H1 (cell line): Measurements from ENCODE around the gene USP16. TPM values are rescaled to one million over a fixed set of nuclear protein-coding genes. Genes with fewer than 3 reads are reported as not detected.

ENCODE experiments used
- CTCF ChIA-PET: fragments of 300-600 bp; sonication (Branson Sonifier 250); formaldehyde crosslinking; loops from one replicate; lab custom pipeline; 2021; ENCODE audit not compliant: partially characterized antibody; lab: Charles Lee
- POLR2A ChIA-PET: fragments of 300-600 bp; sonication (Branson Sonifier 250); formaldehyde crosslinking; loops from one replicate; lab custom pipeline; 2021; ENCODE audit warnings: inconsistent platforms; ENCODE audit not compliant: partially characterized antibody; lab: Charles Lee
- DNase-seq, 2 experiments: peaks; one replicate each; pipeline versions ENCODE4 v3.0.0 to v3.0.0-alpha.2; 2010 to 2022; ENCODE audit warnings: low spot score in 2 of 2, low read depth in 1 of 2, mixed read lengths in 1 of 2
- FAIRE-seq: peaks from 2 replicates; lab custom pipeline; 2011; peaks lifted over from hg19 to GRCh38; lab: Jason Lieb, UNC
- H2AFZ ChIP-seq: 2 replicates; pipeline ENCODE4 v1.8.1; 2012; ENCODE audit warnings: low read length, inconsistent platforms
- H2AK5ac ChIP-seq: 2 replicates; pipeline ENCODE4 v1.6.1; 2013; ENCODE audit warnings: low read depth, low read length
- H2BK120ac ChIP-seq: replicated peaks from 2 replicates; pipeline ENCODE3; 2013; ENCODE audit warnings: low read depth, low read length, inconsistent platforms
- H2BK12ac ChIP-seq: 2 replicates; pipeline ENCODE4 v1.6.1; 2013; ENCODE audit warnings: low read depth, low read length
- H2BK15ac ChIP-seq: 2 replicates; pipeline ENCODE4 v1.6.1; 2013; ENCODE audit warnings: low read length
- H2BK20ac ChIP-seq: 2 replicates; pipeline ENCODE4 v1.6.1; 2013; ENCODE audit warnings: low read length
- H2BK5ac ChIP-seq: 2 replicates; pipeline ENCODE4 v1.6.1; 2013; ENCODE audit warnings: low read depth, low read length
- H3K14ac ChIP-seq: 2 replicates; pipeline ENCODE4 v1.6.1; 2013; ENCODE audit warnings: inconsistent platforms; ENCODE audit not compliant: insufficient read length
- H3K18ac ChIP-seq: 2 replicates; pipeline ENCODE4 v1.6.1; 2013; ENCODE audit warnings: low read length; ENCODE audit errors: extremely low read depth
- H3K23ac ChIP-seq: 2 replicates; pipeline ENCODE4 v1.6.1; 2013; ENCODE audit warnings: inconsistent platforms; ENCODE audit not compliant: insufficient read length
- H3K23me2 ChIP-seq: 2 replicates; pipeline ENCODE4 v1.6.1; 2013; ENCODE audit warnings: low read depth, low read length
- H3K27ac ChIP-seq: 2 replicates; pipeline ENCODE4 v1.6.1; 2011; ENCODE audit warnings: low read depth, low read length, inconsistent platforms
- H3K27me3 ChIP-seq, 4 experiments: replicated peaks in 1 of 4; 1 replicate in 1 of 4; 2 replicates in 3 of 4; pipeline versions ENCODE4 v1.6.1 to v1.8.1; 2011 to 2013; ENCODE audit warnings: low read length in 3 of 4, mild to moderate bottlenecking in 3 of 4, inconsistent platforms in 2 of 4, mixed read lengths in 2 of 4, moderate library complexity in 1 of 4; ENCODE audit not compliant: control insufficient read depth in 3 of 4, insufficient read depth in 3 of 4; ENCODE audit errors: extremely low read depth in 1 of 4
- H3K36me3 ChIP-seq, 4 experiments: 2 replicates each; pipeline versions ENCODE4 v1.6.1 to v1.8.1; 2011 to 2013; ENCODE audit warnings: mild to moderate bottlenecking in 4 of 4, low read length in 3 of 4, moderate library complexity in 2 of 4, control low read depth in 1 of 4, inconsistent platforms in 1 of 4; ENCODE audit not compliant: insufficient read depth in 4 of 4, control insufficient read depth in 2 of 4
- H3K4ac ChIP-seq: replicated peaks from 2 replicates; pipeline ENCODE3; 2013; ENCODE audit warnings: low read length, low read depth, mixed read lengths, inconsistent platforms; ENCODE audit not compliant: insufficient read length
- H3K4me1 ChIP-seq, 4 experiments: replicated peaks in 1 of 4; 1 replicate in 1 of 4; 2 replicates in 3 of 4; pipeline versions ENCODE4 v1.6.1 to v1.8.1; 2011 to 2013; ENCODE audit warnings: low read length in 3 of 4, inconsistent platforms in 2 of 4, mixed read lengths in 1 of 4; ENCODE audit not compliant: insufficient read depth in 4 of 4, control insufficient read depth in 3 of 4
- H3K4me2 ChIP-seq, 2 experiments: 2 replicates each; pipeline versions ENCODE4 v1.6.1 to v1.8.1; 2011 to 2013; ENCODE audit warnings: low read depth in 2 of 2, low read length in 2 of 2, control low read depth in 1 of 2, inconsistent platforms in 1 of 2, mild to moderate bottlenecking in 1 of 2; ENCODE audit not compliant: insufficient read depth in 1 of 2
- H3K4me3 ChIP-seq, 4 experiments: fragments of 200-600, 300-600 bp in 1 of 4; sonication (generic), shearing (Covaris generic), sonication (Bioruptor Twin) in 1 of 4; 2 replicates each; pipeline versions ENCODE4 v1.5.1 to v1.8.1; 2011 to 2016; ENCODE audit warnings: low read length in 4 of 4, low read depth in 3 of 4, control low read depth in 2 of 4, inconsistent platforms in 2 of 4, mild to moderate bottlenecking in 2 of 4, mixed read lengths in 1 of 4, moderate library complexity in 1 of 4; ENCODE audit not compliant: insufficient read depth in 2 of 4; ENCODE audit errors: extremely low read depth in 1 of 4
- H3K56ac ChIP-seq: replicated peaks from 2 replicates; pipeline ENCODE3; 2013; ENCODE audit warnings: low read depth, mild to moderate bottlenecking, mixed read lengths, low read length, inconsistent platforms; ENCODE audit not compliant: insufficient read length
- H3K79me1 ChIP-seq: 2 replicates; pipeline ENCODE4 v1.6.1; 2013; ENCODE audit warnings: low read depth, low read length, control low read depth
- H3K79me2 ChIP-seq, 2 experiments: 2 replicates each; pipeline versions ENCODE4 v1.6.1 to v1.8.1; 2012 to 2013; ENCODE audit warnings: low read length in 2 of 2, mild to moderate bottlenecking in 2 of 2, inconsistent platforms in 1 of 2; ENCODE audit not compliant: insufficient read depth in 2 of 2, control insufficient read depth in 1 of 2
- H3K9ac ChIP-seq, 4 experiments: replicated peaks in 1 of 4; 1 replicate in 1 of 4; 2 replicates in 3 of 4; pipeline versions ENCODE4 v1.6.1 to v1.8.1; 2011 to 2013; ENCODE audit warnings: low read depth in 3 of 4, low read length in 3 of 4, control low read depth in 2 of 4, mild to moderate bottlenecking in 2 of 4, moderate library complexity in 2 of 4, inconsistent platforms in 1 of 4; ENCODE audit errors: extremely low read depth in 1 of 4
- H3K9me3 ChIP-seq, 2 experiments: 2 replicates each; pipeline versions ENCODE4 v1.6.1 to v1.8.1; 2012 to 2013; ENCODE audit warnings: mild to moderate bottlenecking in 2 of 2, moderate library complexity in 2 of 2, control low read depth in 1 of 2, inconsistent platforms in 1 of 2, low read depth in 1 of 2, low read length in 1 of 2, mixed read lengths in 1 of 2; ENCODE audit not compliant: insufficient read depth in 2 of 2
- H4K20me1 ChIP-seq, 2 experiments: replicated peaks in 1 of 2; 2 replicates each; pipeline versions ENCODE3 to v1.8.1; 2011 to 2013; ENCODE audit warnings: inconsistent platforms in 2 of 2, low read length in 2 of 2, mild to moderate bottlenecking in 1 of 2; ENCODE audit not compliant: insufficient read depth in 2 of 2, control insufficient read depth in 1 of 2
- H4K5ac ChIP-seq: 2 replicates; pipeline ENCODE4 v1.6.1; 2013; ENCODE audit warnings: low read length, low read depth, mixed read lengths, inconsistent platforms; ENCODE audit not compliant: insufficient read length
- H4K8ac ChIP-seq: 2 replicates; pipeline ENCODE4 v1.8.0; 2013; ENCODE audit warnings: mild to moderate bottlenecking, moderate library complexity, low read length, inconsistent platforms; ENCODE audit not compliant: insufficient read depth; ENCODE audit errors: extremely low read depth
- H4K91ac ChIP-seq: replicated peaks from 2 replicates; pipeline ENCODE3; 2013; ENCODE audit warnings: low read length, mixed read lengths, inconsistent platforms; ENCODE audit not compliant: insufficient read length
- CHD2 ChIP-seq: IDR thresholded peaks from 2 replicates; pipeline ENCODE4 v1.6.1; 2012; ENCODE audit warnings: low read length, improper control_type of control experiment
- CTBP2 ChIP-seq: IDR thresholded peaks from 2 replicates; pipeline ENCODE4 v1.7.0; 2011; ENCODE audit warnings: borderline replicate concordance, mild to moderate bottlenecking, moderate library complexity, mixed read lengths, low read length; ENCODE audit not compliant: insufficient read depth, insufficient read length
- CTCF ChIP-seq, 3 experiments: IDR thresholded peaks; 1 replicate in 2 of 3; 2 replicates in 1 of 3; pipeline versions ENCODE4 v1.5.1 to v1.6.1; 2011; ENCODE audit warnings: low read length in 3 of 3, mild to moderate bottlenecking in 3 of 3, inconsistent platforms in 2 of 3, low read depth in 1 of 3, moderate library complexity in 1 of 3; ENCODE audit not compliant: insufficient read depth in 1 of 3; ENCODE audit errors: control extremely low read depth in 1 of 3
- JUN ChIP-seq: IDR thresholded peaks from 2 replicates; pipeline ENCODE4 v1.6.1; 2011; ENCODE audit warnings: low read depth, mild to moderate bottlenecking, improper control_type of control experiment, low read length
- POLR2A ChIP-seq, 2 experiments: IDR thresholded peaks; 1 replicate in 1 of 2; 2 replicates in 1 of 2; pipeline ENCODE4 v1.6.1; 2011; ENCODE audit warnings: low read depth in 2 of 2, low read length in 2 of 2, mild to moderate bottlenecking in 2 of 2; ENCODE audit errors: control extremely low read depth in 1 of 2
- RBBP5 ChIP-seq: IDR thresholded peaks from 2 replicates; pipeline ENCODE4 v1.7.1; 2012; ENCODE audit warnings: low read depth, mild to moderate bottlenecking, inconsistent platforms, low read length, moderate library complexity, borderline replicate concordance
- RXRA ChIP-seq: IDR thresholded peaks from 2 replicates; pipeline ENCODE4 v1.6.1; 2011; ENCODE audit warnings: low read depth, mild to moderate bottlenecking, low read length, moderate library complexity; ENCODE audit not compliant: insufficient read depth
- SIX5 ChIP-seq: IDR thresholded peaks from 2 replicates; pipeline ENCODE4 v1.6.1; 2011; ENCODE audit warnings: mild to moderate bottlenecking, low read depth, low read length
- TCF12 ChIP-seq: IDR thresholded peaks from 2 replicates; pipeline ENCODE4 v1.6.1; 2011; ENCODE audit warnings: low read depth, mild to moderate bottlenecking, low read length
- USF2 ChIP-seq: IDR thresholded peaks from 2 replicates; pipeline ENCODE4 v1.6.1; 2011; ENCODE audit warnings: low read length, improper control_type of control experiment
- YY1 ChIP-seq: IDR thresholded peaks from 2 replicates; pipeline ENCODE4 v1.6.1; 2011; ENCODE audit warnings: low read depth, mild to moderate bottlenecking, low read length
- WGBS, 2 experiments: shearing (Covaris generic) in 1 of 2; methylation state at CpG; one replicate each; pipeline versions ENCODE4 v1.1.6 to v1.1.7; 2013 to 2015; ENCODE audit warnings: low lambda C conversion rate in 2 of 2, mixed read lengths in 2 of 2, inconsistent platforms in 1 of 2, low coverage in 1 of 2, missing lambda C conversion rate in 1 of 2; ENCODE audit not compliant: insufficient replicate concordance in 2 of 2, insufficient coverage in 1 of 2, insufficient read length in 1 of 2; ENCODE audit errors: extremely low coverage in 1 of 2, missing lambda C conversion rate in 1 of 2; 5-methylcytosine and 5-hydroxymethylcytosine counted together
- polyA plus RNA-seq, 7 experiments: library from polyadenylated mRNA; depleted of rRNA in 3 of 7; stranded (reverse) in 5 of 7; unstranded in 2 of 7; fragments of >200 nt in 5 of 7; fragments of 200-250 nt in 2 of 7; gene quantifications; 1 replicate in 5 of 7; 2 replicates in 1 of 7; 4 replicates in 1 of 7; pipeline versions ENCODE4 v1.2.1 to v1.2.3, GENCODE V29; 2011 to 2013; ENCODE audit warnings: missing spikeins in 2 of 7, mixed read lengths in 2 of 7
- total RNA-seq: library from RNA; stranded (reverse); fragmentation: NEBNext Ultra II Directional; extraction: Animal tissue kit (Norgen Biotek cat#: 25700); gene quantifications from 2 replicates; pipeline ENCODE4 v1.2.1, GENCODE V29; 2021

USP16 gene
- total and polyA plus RNA-seq, 2 of the 8 experiments (the other 6 are each of a cell fraction or from before 2014, with no cell fraction given): 3.4 to 19.1 TPM

GRCh38 chr21:29007810-29008209 is 16.7 kb upstream of the USP16 start:
- whole genome bisulfite sequencing, 2 experiments: 73% methylated on average over 3 of the region's 3 CpGs; no CpG with 5 or more reads in 1 of the 2 experiments
- Histone ChIP-seq H2AFZ (no peak overlapping the region), H4K91ac (no peak overlapping the region), H3K4me3 (no peak overlapping the region), H3K4me1 (no peaks in the 10 kb centered on the region; a peak in 1 of 7 replicates), H3K79me1 (no peaks in the 10 kb centered on the region), H3K23me2 (no peaks in the 10 kb centered on the region; the same call in 1 of the 2 replicates), H2AK5ac (no peak overlapping the region), H3K79me2 (no peaks in the 10 kb centered on the region), H3K9ac (no peak overlapping the region), H3K27ac (no peak overlapping the region), H4K20me1 (no peaks in the 10 kb centered on the region), H4K8ac (no peak overlapping the region), H2BK20ac (no peak overlapping the region), H3K27me3 (no peaks in the 10 kb centered on the region), H3K56ac (no peak overlapping the region), H2BK5ac (no peak overlapping the region), H3K9me3 (peaks cover 0 to 10% of the 10 kb centered on the region in 2 experiments; a peak in 1 of 4 replicates), H2BK12ac (no peak overlapping the region), H3K4me2 (no peak overlapping the region), H3K14ac (no peak overlapping the region), H3K36me3 (no peaks in the 10 kb centered on the region), H3K23ac (no peak overlapping the region), H4K5ac (no peak overlapping the region), H3K4ac (no peak overlapping the region), H3K18ac (no peak overlapping the region), H2BK120ac (no peak overlapping the region), H2BK15ac (no peak overlapping the region)
- CTCF ChIA-PET: interaction anchor here (0.6 kb wide), 1 partner anchor 9 kb away, joined by 3 read pairs; no protein-coding TSS in a partner anchor
- DNase-seq (no peak), FAIRE-seq (no peak)
- POLR2A ChIA-PET: interaction anchor here (1.2 kb wide), 1 partner anchor 14 kb away, joined by 3 read pairs; no protein-coding TSS in a partner anchor
- TF ChIP-seq RBBP5: no peak
- no peak for TF ChIP-seq RXRA
- no peak for TF ChIP-seq YY1
- no peak for TF ChIP-seq SIX5
- TF ChIP-seq CTBP2: no peak
- no peak for TF ChIP-seq JUN
- no peak for TF ChIP-seq POLR2A (IDR thresholded peaks at IDR 0.05; ENCODE audit: control extremely low read depth in 1 of 2, low read depth in 2 of 2, low read length in 2 of 2)
- TF ChIP-seq USF2: no peak
- TF ChIP-seq CHD2: no peak
- TF ChIP-seq CTCF (IDR thresholded peaks at IDR 0.05; ENCODE audit: control extremely low read depth in 1 of 3, insufficient read depth in 1 of 3, low read depth in 1 of 3, low read length in 3 of 3): no peak
- TF ChIP-seq TCF12: no peak
